Measurements from ENCODE around the gene CCND1.

CCND1 gene

DNA sequence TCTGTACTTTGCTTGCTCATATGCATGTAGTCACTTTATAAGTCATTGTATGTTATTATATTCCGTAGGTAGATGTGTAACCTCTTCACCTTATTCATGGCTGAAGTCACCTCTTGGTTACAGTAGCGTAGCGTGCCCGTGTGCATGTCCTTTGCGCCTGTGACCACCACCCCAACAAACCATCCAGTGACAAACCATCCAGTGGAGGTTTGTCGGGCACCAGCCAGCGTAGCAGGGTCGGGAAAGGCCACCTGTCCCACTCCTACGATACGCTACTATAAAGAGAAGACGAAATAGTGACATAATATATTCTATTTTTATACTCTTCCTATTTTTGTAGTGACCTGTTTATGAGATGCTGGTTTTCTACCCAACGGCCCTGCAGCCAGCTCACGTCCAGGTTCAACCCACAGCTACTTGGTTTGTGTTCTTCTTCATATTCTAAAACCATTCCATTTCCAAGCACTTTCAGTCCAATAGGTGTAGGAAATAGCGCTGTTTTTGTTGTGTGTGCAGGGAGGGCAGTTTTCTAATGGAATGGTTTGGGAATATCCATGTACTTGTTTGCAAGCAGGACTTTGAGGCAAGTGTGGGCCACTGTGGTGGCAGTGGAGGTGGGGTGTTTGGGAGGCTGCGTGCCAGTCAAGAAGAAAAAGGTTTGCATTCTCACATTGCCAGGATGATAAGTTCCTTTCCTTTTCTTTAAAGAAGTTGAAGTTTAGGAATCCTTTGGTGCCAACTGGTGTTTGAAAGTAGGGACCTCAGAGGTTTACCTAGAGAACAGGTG lies 11.1 kb downstream of the CCND1 start:
- Histone ChIP-seq H3K4me1 (ENCODE audit: insufficient read depth, poor library complexity, severe bottlenecking) (peaks cover 4% of the 10 kb centered on the region), H3K27me3 (ENCODE audit: insufficient read depth, poor library complexity, severe bottlenecking) (no peaks in the 10 kb centered on the region), H3K9me3 (ENCODE audit: severe bottlenecking) (no peaks in the 10 kb centered on the region), H3K4me3 (ENCODE audit: severe bottlenecking) (no peak overlapping the region), H3K36me3 (ENCODE audit: low read depth) (peaks cover 72% of the 10 kb centered on the region), H3K27ac (ENCODE audit: poor library complexity, severe bottlenecking) (no peak overlapping the region)
- DNase-seq (ENCODE audit: low spot score): no peak
- TF ChIP-seq, protein P1, sequence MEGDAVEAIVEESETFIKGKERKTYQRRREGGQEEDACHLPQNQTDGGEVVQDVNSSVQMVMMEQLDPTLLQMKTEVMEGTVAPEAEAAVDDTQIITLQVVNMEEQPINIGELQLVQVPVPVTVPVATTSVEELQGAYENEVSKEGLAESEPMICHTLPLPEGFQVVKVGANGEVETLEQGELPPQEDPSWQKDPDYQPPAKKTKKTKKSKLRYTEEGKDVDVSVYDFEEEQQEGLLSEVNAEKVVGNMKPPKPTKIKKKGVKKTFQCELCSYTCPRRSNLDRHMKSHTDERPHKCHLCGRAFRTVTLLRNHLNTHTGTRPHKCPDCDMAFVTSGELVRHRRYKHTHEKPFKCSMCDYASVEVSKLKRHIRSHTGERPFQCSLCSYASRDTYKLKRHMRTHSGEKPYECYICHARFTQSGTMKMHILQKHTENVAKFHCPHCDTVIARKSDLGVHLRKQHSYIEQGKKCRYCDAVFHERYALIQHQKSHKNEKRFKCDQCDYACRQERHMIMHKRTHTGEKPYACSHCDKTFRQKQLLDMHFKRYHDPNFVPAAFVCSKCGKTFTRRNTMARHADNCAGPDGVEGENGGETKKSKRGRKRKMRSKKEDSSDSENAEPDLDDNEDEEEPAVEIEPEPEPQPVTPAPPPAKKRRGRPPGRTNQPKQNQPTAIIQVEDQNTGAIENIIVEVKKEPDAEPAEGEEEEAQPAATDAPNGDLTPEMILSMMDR (IDR thresholded peaks at IDR 0.05; ENCODE audit: poor library complexity, severe bottlenecking): no peak
- ATAC-seq (ENCODE audit: low read depth): no peak

DNA sequence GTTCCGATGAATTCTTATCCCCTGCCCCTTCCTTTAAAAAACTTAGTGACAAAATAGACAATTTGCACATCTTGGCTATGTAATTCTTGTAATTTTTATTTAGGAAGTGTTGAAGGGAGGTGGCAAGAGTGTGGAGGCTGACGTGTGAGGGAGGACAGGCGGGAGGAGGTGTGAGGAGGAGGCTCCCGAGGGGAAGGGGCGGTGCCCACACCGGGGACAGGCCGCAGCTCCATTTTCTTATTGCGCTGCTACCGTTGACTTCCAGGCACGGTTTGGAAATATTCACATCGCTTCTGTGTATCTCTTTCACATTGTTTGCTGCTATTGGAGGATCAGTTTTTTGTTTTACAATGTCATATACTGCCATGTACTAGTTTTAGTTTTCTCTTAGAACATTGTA lies 12.0 kb downstream of the CCND1 start:
- no peak for DNase-seq (ENCODE audit: low spot score)
- peaks cover 4% of the 10 kb centered on the region for H3K4me1 ChIP-seq (ENCODE audit: insufficient read depth, poor library complexity, severe bottlenecking)
- H3K27ac ChIP-seq (ENCODE audit: poor library complexity, severe bottlenecking): no peak overlapping the region
- ATAC-seq (ENCODE audit: low read depth): no peak
- no peaks in the 10 kb centered on the region for H3K9me3 ChIP-seq (ENCODE audit: severe bottlenecking)
- H3K36me3 ChIP-seq (ENCODE audit: low read depth): peaks cover 62% of the 10 kb centered on the region
- no peaks in the 10 kb centered on the region for H3K27me3 ChIP-seq (ENCODE audit: insufficient read depth, poor library complexity, severe bottlenecking)
- TF ChIP-seq, protein P1 (IDR thresholded peaks at IDR 0.05; ENCODE audit: poor library complexity, severe bottlenecking): no peak
- H3K4me3 ChIP-seq (ENCODE audit: severe bottlenecking): no peak overlapping the region

DNA sequence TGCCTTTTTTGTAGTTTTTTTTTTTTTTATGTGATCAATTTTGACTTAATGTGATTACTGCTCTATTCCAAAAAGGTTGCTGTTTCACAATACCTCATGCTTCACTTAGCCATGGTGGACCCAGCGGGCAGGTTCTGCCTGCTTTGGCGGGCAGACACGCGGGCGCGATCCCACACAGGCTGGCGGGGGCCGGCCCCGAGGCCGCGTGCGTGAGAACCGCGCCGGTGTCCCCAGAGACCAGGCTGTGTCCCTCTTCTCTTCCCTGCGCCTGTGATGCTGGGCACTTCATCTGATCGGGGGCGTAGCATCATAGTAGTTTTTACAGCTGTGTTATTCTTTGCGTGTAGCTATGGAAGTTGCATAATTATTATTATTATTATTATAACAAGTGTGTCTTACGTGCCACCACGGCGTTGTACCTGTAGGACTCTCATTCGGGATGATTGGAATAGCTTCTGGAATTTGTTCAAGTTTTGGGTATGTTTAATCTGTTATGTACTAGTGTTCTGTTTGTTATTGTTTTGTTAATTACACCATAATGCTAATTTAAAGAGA lies 12.5 kb downstream of the CCND1 start:
- no peaks in the 10 kb centered on the region for H3K9me3 ChIP-seq (ENCODE audit: severe bottlenecking)
- H3K27me3 ChIP-seq (ENCODE audit: insufficient read depth, poor library complexity, severe bottlenecking): no peaks in the 10 kb centered on the region
- no peak overlapping the region for H3K4me3 ChIP-seq (ENCODE audit: severe bottlenecking)
- peaks cover 58% of the 10 kb centered on the region for H3K36me3 ChIP-seq (ENCODE audit: low read depth)
- H3K4me1 ChIP-seq (ENCODE audit: insufficient read depth, poor library complexity, severe bottlenecking): peaks cover 4% of the 10 kb centered on the region
- TF ChIP-seq, protein P1 (IDR thresholded peaks at IDR 0.05; ENCODE audit: poor library complexity, severe bottlenecking): no peak
- no peak overlapping the region for H3K27ac ChIP-seq (ENCODE audit: poor library complexity, severe bottlenecking)
- DNase-seq (ENCODE audit: low spot score): no peak
- no peak for ATAC-seq (ENCODE audit: low read depth)

DNA sequence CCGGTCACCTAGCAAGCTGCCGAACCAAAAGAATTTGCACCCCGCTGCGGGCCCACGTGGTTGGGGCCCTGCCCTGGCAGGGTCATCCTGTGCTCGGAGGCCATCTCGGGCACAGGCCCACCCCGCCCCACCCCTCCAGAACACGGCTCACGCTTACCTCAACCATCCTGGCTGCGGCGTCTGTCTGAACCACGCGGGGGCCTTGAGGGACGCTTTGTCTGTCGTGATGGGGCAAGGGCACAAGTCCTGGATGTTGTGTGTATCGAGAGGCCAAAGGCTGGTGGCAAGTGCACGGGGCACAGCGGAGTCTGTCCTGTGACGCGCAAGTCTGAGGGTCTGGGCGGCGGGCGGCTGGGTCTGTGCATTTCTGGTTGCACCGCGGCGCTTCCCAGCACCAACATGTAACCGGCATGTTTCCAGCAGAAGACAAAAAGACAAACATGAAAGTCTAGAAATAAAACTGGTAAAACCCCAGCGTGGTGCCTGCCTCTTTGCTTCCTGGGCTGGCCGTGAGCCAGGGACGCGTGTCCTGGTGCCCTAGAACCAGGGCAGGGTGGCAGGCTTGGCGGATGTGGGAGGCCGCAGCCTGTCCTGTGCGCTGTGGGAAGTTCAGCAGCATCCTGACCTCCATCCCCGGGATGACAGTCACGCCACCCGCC lies 13.2 kb downstream of the CCND1 start:
- H3K27me3 ChIP-seq (ENCODE audit: insufficient read depth, poor library complexity, severe bottlenecking): no peaks in the 10 kb centered on the region
- no peaks in the 10 kb centered on the region for H3K9me3 ChIP-seq (ENCODE audit: severe bottlenecking)
- peak; percentile 51 for DNase-seq (ENCODE audit: low spot score)
- peak overlapping the region; percentile 6 for H3K27ac ChIP-seq (ENCODE audit: poor library complexity, severe bottlenecking)
- TF ChIP-seq, protein P1 (IDR thresholded peaks at IDR 0.05; ENCODE audit: poor library complexity, severe bottlenecking): no peak
- H3K4me1 ChIP-seq (ENCODE audit: insufficient read depth, poor library complexity, severe bottlenecking): peaks cover 4% of the 10 kb centered on the region
- ATAC-seq (ENCODE audit: low read depth): peak; percentile 2
- peaks cover 51% of the 10 kb centered on the region for H3K36me3 ChIP-seq (ENCODE audit: low read depth)
- H3K4me3 ChIP-seq (ENCODE audit: severe bottlenecking): no peak overlapping the region
